K562 (cell line): ENCODE data around the gene IRAG1. TPM values are rescaled to one million over a fixed set of nuclear protein-coding genes. Genes with fewer than 3 reads are reported as not detected.
A peak's percentile ranks its signal among the peaks of the same experiment; 100 is the strongest.

Experiments used
- ATAC-seq: fragments of 200-7000 bp; cut with Tn5 transposase; 3 replicates; pipeline ENCODE4 v1.9.1; 2020; ENCODE audit warnings: moderate library complexity
- BruUV-seq: library from RNA; stranded (reverse); fragments of 400-500 nt; replicated peaks from 2 replicates; lab custom pipeline; 2021; lab: Mats Ljungman, UMichigan
- CTCF ChIA-PET: fragments of 300-600 bp; formaldehyde crosslinking; extraction: SDS; loops from one replicate; lab custom pipeline; 2021; ENCODE audit warnings: low intra/inter-chr PET ratio; lab: Yijun Ruan, JAX
- POLR2A ChIA-PET: fragments of 300-600, 350-650 bp; sonication (Branson Sonifier 250); formaldehyde crosslinking; extraction: SDS; loops from one replicate; lab custom pipeline; 2021; ENCODE audit warnings: antibody characterized with exemption, inconsistent platforms; lab: Yijun Ruan, JAX
- DNase-seq, 4 experiments: peaks; one replicate each; pipeline versions ENCODE4 v3.0.0 to v3.0.0-alpha.2; 2011 to 2018; ENCODE audit warnings: low spot score in 3 of 4, mixed read lengths in 3 of 4; ENCODE audit errors: extremely low read depth in 1 of 4
- FAIRE-seq: peaks from 2 replicates; lab custom pipeline; 2011; peaks lifted over from hg19 to GRCh38; lab: Jason Lieb, UNC
- H2AFZ ChIP-seq: 2 replicates; pipeline ENCODE4 v1.6.0; 2011; ENCODE audit warnings: low read depth, low read length, control low read depth, inconsistent platforms
- H3K27ac ChIP-seq: fragments of 200-600 bp; 3 replicates; pipeline ENCODE4 v1.8.0; 2011; ENCODE audit warnings: low read depth, mild to moderate bottlenecking, control low read depth, inconsistent platforms, low read length, moderate library complexity, mixed read lengths; ENCODE audit errors: extremely low read depth
- H3K27me3 ChIP-seq, 2 experiments: fragments of 300-600 bp in 1 of 2; 2 replicates in 1 of 2; 3 replicates in 1 of 2; pipeline versions ENCODE4 v1.6.0 to v1.8.0; 2011; ENCODE audit warnings: inconsistent platforms in 2 of 2, low read length in 2 of 2, mild to moderate bottlenecking in 1 of 2, mixed read lengths in 1 of 2, moderate library complexity in 1 of 2; ENCODE audit not compliant: control insufficient read depth in 2 of 2, insufficient read depth in 2 of 2
- H3K36me3 ChIP-seq: fragments of 300-600 bp; 3 replicates; pipeline ENCODE4 v1.8.0; 2011; ENCODE audit warnings: mild to moderate bottlenecking, low read length, inconsistent platforms; ENCODE audit not compliant: control insufficient read depth, insufficient read depth
- H3K4me1 ChIP-seq, 2 experiments: fragments of 200-600 bp in 1 of 2; replicated peaks in 1 of 2; 2 replicates in 1 of 2; 3 replicates in 1 of 2; pipeline versions ENCODE4 v1.5.1 to v1.8.0; 2011; ENCODE audit warnings: inconsistent platforms in 2 of 2, low read length in 2 of 2, mild to moderate bottlenecking in 1 of 2, mixed read lengths in 1 of 2, moderate library complexity in 1 of 2; ENCODE audit not compliant: control insufficient read depth in 2 of 2, insufficient read depth in 2 of 2
- H3K4me2 ChIP-seq: 2 replicates; pipeline ENCODE4 v1.6.1; 2011; ENCODE audit warnings: low read length, control low read depth, inconsistent platforms, mixed read lengths; ENCODE audit not compliant: insufficient read depth
- H3K4me3 ChIP-seq: fragments of 200-600 bp; sonication (generic), shearing (Covaris generic); 2 replicates; pipeline ENCODE4 v1.5.1; 2016; ENCODE audit warnings: control low read depth, inconsistent platforms
- H3K79me2 ChIP-seq: fragments of 200-600 bp; 3 replicates; pipeline ENCODE4 v1.8.0; 2011; ENCODE audit warnings: low read length, inconsistent platforms; ENCODE audit not compliant: control insufficient read depth, insufficient read depth
- H3K9ac ChIP-seq, 2 experiments: 2 replicates each; pipeline versions ENCODE4 v1.6.0 to v1.6.1; 2011; ENCODE audit warnings: low read depth in 2 of 2, low read length in 2 of 2, control low read depth in 1 of 2, inconsistent platforms in 1 of 2, mild to moderate bottlenecking in 1 of 2, mixed read lengths in 1 of 2; ENCODE audit not compliant: insufficient read depth in 1 of 2
- H3K9me1 ChIP-seq: one replicate; pipeline ENCODE4 v1.6.0; 2011; ENCODE audit warnings: inconsistent platforms, mild to moderate bottlenecking, low read length, moderate library complexity; ENCODE audit not compliant: control insufficient read depth, insufficient read depth
- H3K9me3 ChIP-seq: replicated peaks from 2 replicates; pipeline ENCODE4 v1.5.1; 2011; ENCODE audit warnings: low read depth, low read length, inconsistent platforms; ENCODE audit not compliant: control insufficient read depth, insufficient read depth
- H4K20me1 ChIP-seq: replicated peaks from 2 replicates; pipeline ENCODE4 v1.6.1; 2011; ENCODE audit warnings: low read length, inconsistent platforms, mixed read lengths; ENCODE audit not compliant: control insufficient read depth, insufficient read depth
- C11orf30 ChIP-seq: fragments of 450-650 bp; IDR thresholded peaks from 2 replicates; pipeline ENCODE4 v1.6.1; 2016; ENCODE audit warnings: low read depth, mild to moderate bottlenecking
- CBFA2T2 ChIP-seq: fragments of 450-650 bp; conservative IDR thresholded peaks from 2 replicates; pipeline ENCODE4 v1.6.1; 2017; ENCODE audit warnings: mild to moderate bottlenecking
- FOSL1 ChIP-seq: fragments of 200-800 bp; sonication (Bioruptor generic); conservative IDR thresholded peaks from 2 replicates; pipeline ENCODE4 v1.6.1; 2016; ENCODE audit warnings: missing genetic modification characterization, missing compliant biosample characterization
- GATA2 ChIP-seq: sonication (generic); formaldehyde crosslinking; IDR thresholded peaks from 2 replicates; pipeline ENCODE4 v1.4.0; 2020; ENCODE audit warnings: mild to moderate bottlenecking, missing genetic modification reagents
- NCOR1 ChIP-seq: fragments of 450-650 bp; IDR thresholded peaks from 2 replicates; pipeline ENCODE4 v1.6.1; 2016; ENCODE audit warnings: mild to moderate bottlenecking, moderate library complexity
- NFXL1 ChIP-seq: fragments of 450-650 bp; formaldehyde crosslinking; IDR thresholded peaks from 2 replicates; pipeline ENCODE4 v1.4.0; 2021; ENCODE audit warnings: mild to moderate bottlenecking
- SPI1 ChIP-seq: IDR thresholded peaks from 2 replicates; pipeline ENCODE4 v1.6.1; 2011; ENCODE audit warnings: low read depth, low read length, control low read depth, borderline replicate concordance
- TSC22D4 ChIP-seq: fragments of 450-650 bp; IDR thresholded peaks from 2 replicates; pipeline ENCODE4 v1.6.1; 2016; ENCODE audit warnings: missing genetic modification characterization, missing biosample characterization, control low read depth
- ZC3H11A ChIP-seq: IDR thresholded peaks from 2 replicates; pipeline ENCODE4 v1.6.1; 2012; ENCODE audit warnings: low read depth, low read length, improper control_type of control experiment
- WGBS: fragments of 100-300 bp; shearing (Covaris generic); methylation state at CpG from one replicate; pipeline ENCODE4 v1.1.6; 2016; ENCODE audit warnings: low coverage, mixed read lengths; ENCODE audit not compliant: insufficient coverage; ENCODE audit errors: missing lambda C conversion rate; 5-methylcytosine and 5-hydroxymethylcytosine counted together
- in situ Hi-C: fragments of 300-500 bp; cut with MboI; formaldehyde crosslinking; loops from 4 replicates; pipeline ENCODE4 v1.15.0; 2018; ENCODE audit warnings: inconsistent platforms, mixed read lengths
- intact Hi-C: fragments of 100-400 bp; cut with micrococcal nuclease; formaldehyde crosslinking; loops from 2 replicates; pipeline ENCODE4 v1.14.2; 2022
- polyA plus RNA-seq, 8 experiments: library from polyadenylated mRNA; depleted of rRNA in 4 of 8; stranded (reverse) in 5 of 8; unstranded in 3 of 8; fragments of >200 nt; fragmentation: Nextera tagmentation in 2 of 8; fragmentation: Illumina TruSeq in 1 of 8; extraction: Ambion mirVana in 2 of 8; extraction: Trizol in 1 of 8; gene quantifications; 2 replicates each; pipeline versions ENCODE4 v1.2.1 to v1.2.3, GENCODE V29; 2011 to 2014; ENCODE audit warnings: inconsistent platforms in 1 of 8, missing spikeins in 1 of 8
- total RNA-seq, 7 experiments: library from RNA; depleted of rRNA in 6 of 7; stranded (reverse); fragments of >200 nt in 6 of 7; fragmentation: Illumina TruSeq in 2 of 7; extraction: Trizol in 2 of 7; gene quantifications; 2 replicates each; pipeline versions ENCODE4 v1.2.1 to v1.2.3, GENCODE V29; 2011 to 2021; ENCODE audit warnings: low replicate concordance in 1 of 7
- TF ChIP-seq, protein P1 (sequence below): fragments of 250-450 bp; sonication (Bioruptor Pico); IDR thresholded peaks from 2 replicates; pipeline ENCODE4 v1.4.0; 2020
- TF ChIP-seq, protein P2 (sequence below): fragments of 450-650 bp; IDR thresholded peaks from 2 replicates; pipeline ENCODE4 v1.6.1; 2017; ENCODE audit warnings: antibody characterized with exemption, mild to moderate bottlenecking

Gene IRAG1
- total and polyA plus RNA-seq, 9 of the 15 experiments (the other 6 are each of a cell fraction or from before 2014, with no cell fraction given) = 0.01 to 0.22 (median 0.09) TPM; not detected in 1

DNA sequence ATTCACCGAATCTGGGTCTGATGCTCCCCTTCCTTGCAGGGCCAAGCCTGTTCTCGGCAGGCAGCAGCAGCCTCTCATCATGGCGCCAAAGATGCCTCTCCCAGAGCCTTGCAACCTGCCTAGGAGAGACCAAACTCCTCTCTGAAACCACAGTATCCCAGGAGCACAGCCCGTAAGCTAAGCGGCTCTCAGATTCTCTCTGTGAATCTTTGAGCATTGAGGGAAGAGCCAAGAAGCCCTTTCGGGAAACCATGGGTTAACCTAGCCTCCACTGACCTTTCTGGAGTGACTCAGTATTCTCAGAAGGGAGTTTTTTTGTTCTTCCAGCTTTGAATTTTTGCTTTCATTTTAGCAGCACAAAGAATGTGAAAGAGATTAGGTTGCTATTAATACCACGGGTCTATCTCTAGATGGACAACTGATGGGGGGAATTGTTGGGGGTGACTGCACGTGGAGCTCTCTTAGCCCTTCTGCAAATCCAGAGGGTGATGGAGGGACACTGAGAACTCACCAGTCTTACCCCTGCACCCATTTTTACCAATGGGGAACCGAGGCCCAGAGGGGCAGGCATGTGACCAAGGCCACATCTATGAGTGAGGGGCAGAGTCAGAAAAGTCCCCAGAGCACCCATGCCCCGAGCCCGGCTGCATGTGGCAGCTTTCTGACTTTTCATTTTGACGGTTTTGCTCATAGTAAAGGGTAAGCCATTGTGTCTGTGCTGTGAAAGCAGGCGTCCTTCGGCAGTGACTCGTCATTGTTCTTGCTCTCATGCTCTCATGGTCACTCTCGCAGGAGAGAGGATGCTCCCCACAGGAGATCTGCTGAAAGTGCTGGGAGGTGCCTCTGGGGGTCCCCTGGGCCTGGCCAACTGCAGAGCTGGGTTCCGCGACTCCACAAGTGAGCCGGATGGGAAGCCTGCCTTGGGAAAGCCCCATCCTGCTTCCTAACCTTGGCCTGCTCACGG, 36.0 kb downstream of the IRAG1 start:
- H3K4me3 ChIP-seq = no peak overlapping the region
- peak overlapping the region; percentile 43 to 84 for H3K9ac ChIP-seq
- no peaks in the 10 kb centered on the region for H3K9me1 ChIP-seq
- FAIRE-seq (peak; percentile 37), ATAC-seq (peak; percentile 34), DNase-seq (peak in 2 of 4 experiments; percentile 51 to 76)
- POLR2A ChIA-PET = interaction anchor here (0.6 to 1.3 kb wide), 7 partner anchors 9 to 162 kb away, joined by 3 to 5 read pairs (median 3); no protein-coding TSS in a partner anchor
- no peaks in the 10 kb centered on the region for H3K27me3 ChIP-seq
- CTCF ChIA-PET = no interaction called here
- H3K27ac ChIP-seq = peak overlapping the region; percentile 73
- no peaks in the 10 kb centered on the region for H4K20me1 ChIP-seq
- peak overlapping the region; percentile 60 for H3K4me2 ChIP-seq
- H3K36me3 ChIP-seq = no peaks in the 10 kb centered on the region
- peaks cover 33 to 58% of the 10 kb centered on the region in 2 experiments for H3K4me1 ChIP-seq
- intact Hi-C loops (no loop called here), in situ Hi-C loops (loop anchor here (10.0 kb wide), 1 partner anchor 253 kb away; no protein-coding TSS in a partner anchor)
- no peaks in the 10 kb centered on the region for H3K9me3 ChIP-seq
- H2AFZ ChIP-seq = peak overlapping the region; percentile 98
- WGBS = 28% methylated on average over 20 of the region's 20 CpGs
- no TSS peak for BruUV-seq
- H3K79me2 ChIP-seq = no peaks in the 10 kb centered on the region
- TF ChIP-seq, protein P1, sequence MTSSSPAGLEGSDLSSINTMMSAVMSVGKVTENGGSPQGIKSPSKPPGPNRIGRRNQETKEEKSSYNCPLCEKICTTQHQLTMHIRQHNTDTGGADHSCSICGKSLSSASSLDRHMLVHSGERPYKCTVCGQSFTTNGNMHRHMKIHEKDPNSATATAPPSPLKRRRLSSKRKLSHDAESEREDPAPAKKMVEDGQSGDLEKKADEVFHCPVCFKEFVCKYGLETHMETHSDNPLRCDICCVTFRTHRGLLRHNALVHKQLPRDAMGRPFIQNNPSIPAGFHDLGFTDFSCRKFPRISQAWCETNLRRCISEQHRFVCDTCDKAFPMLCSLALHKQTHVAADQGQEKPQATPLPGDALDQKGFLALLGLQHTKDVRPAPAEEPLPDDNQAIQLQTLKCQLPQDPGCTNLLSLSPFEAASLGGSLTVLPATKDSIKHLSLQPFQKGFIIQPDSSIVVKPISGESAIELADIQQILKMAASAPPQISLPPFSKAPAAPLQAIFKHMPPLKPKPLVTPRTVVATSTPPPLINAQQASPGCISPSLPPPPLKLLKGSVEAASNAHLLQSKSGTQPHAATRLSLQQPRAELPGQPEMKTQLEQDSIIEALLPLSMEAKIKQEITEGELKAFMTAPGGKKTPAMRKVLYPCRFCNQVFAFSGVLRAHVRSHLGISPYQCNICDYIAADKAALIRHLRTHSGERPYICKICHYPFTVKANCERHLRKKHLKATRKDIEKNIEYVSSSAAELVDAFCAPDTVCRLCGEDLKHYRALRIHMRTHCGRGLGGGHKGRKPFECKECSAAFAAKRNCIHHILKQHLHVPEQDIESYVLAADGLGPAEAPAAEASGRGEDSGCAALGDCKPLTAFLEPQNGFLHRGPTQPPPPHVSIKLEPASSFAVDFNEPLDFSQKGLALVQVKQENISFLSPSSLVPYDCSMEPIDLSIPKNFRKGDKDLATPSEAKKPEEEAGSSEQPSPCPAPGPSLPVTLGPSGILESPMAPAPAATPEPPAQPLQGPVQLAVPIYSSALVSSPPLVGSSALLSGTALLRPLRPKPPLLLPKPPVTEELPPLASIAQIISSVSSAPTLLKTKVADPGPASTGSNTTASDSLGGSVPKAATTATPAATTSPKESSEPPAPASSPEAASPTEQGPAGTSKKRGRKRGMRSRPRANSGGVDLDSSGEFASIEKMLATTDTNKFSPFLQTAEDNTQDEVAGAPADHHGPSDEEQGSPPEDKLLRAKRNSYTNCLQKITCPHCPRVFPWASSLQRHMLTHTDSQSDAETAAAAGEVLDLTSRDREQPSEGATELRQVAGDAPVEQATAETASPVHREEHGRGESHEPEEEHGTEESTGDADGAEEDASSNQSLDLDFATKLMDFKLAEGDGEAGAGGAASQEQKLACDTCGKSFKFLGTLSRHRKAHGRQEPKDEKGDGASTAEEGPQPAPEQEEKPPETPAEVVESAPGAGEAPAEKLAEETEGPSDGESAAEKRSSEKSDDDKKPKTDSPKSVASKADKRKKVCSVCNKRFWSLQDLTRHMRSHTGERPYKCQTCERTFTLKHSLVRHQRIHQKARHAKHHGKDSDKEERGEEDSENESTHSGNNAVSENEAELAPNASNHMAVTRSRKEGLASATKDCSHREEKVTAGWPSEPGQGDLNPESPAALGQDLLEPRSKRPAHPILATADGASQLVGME (CRISPR knock-in tag) = no peak
- TF ChIP-seq, protein P2, sequence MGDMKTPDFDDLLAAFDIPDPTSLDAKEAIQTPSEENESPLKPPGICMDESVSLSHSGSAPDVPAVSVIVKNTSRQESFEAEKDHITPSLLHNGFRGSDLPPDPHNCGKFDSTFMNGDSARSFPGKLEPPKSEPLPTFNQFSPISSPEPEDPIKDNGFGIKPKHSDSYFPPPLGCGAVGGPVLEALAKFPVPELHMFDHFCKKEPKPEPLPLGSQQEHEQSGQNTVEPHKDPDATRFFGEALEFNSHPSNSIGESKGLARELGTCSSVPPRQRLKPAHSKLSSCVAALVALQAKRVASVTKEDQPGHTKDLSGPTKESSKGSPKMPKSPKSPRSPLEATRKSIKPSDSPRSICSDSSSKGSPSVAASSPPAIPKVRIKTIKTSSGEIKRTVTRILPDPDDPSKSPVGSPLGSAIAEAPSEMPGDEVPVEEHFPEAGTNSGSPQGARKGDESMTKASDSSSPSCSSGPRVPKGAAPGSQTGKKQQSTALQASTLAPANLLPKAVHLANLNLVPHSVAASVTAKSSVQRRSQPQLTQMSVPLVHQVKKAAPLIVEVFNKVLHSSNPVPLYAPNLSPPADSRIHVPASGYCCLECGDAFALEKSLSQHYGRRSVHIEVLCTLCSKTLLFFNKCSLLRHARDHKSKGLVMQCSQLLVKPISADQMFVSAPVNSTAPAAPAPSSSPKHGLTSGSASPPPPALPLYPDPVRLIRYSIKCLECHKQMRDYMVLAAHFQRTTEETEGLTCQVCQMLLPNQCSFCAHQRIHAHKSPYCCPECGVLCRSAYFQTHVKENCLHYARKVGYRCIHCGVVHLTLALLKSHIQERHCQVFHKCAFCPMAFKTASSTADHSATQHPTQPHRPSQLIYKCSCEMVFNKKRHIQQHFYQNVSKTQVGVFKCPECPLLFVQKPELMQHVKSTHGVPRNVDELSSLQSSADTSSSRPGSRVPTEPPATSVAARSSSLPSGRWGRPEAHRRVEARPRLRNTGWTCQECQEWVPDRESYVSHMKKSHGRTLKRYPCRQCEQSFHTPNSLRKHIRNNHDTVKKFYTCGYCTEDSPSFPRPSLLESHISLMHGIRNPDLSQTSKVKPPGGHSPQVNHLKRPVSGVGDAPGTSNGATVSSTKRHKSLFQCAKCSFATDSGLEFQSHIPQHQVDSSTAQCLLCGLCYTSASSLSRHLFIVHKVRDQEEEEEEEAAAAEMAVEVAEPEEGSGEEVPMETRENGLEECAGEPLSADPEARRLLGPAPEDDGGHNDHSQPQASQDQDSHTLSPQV = peak; percentile 95
- TF ChIP-seq FOSL1 (tag) = peak; percentile 86
- no peak for TF ChIP-seq CBFA2T2
- TF ChIP-seq C11orf30 = peak; percentile 70
- no peak for TF ChIP-seq SPI1
- no peak for TF ChIP-seq GATA2 (CRISPR knock-in tag)
- no peak for TF ChIP-seq TSC22D4
- peak; percentile 52 for TF ChIP-seq NCOR1
- TF ChIP-seq ZC3H11A = no peak
- no peak for TF ChIP-seq NFXL1
